PC-9 (cell line): ENCODE measurements around the gene BCL11B. TPM values are rescaled to one million over a fixed set of nuclear protein-coding genes. Genes with fewer than 3 reads are reported as not detected.

ENCODE experiments used
- BruUV-seq: library from RNA; stranded (reverse); fragments of 400-500 nt; replicated peaks from 2 replicates; lab custom pipeline; 2021; lab: Mats Ljungman, UMichigan
- CTCF ChIA-PET: fragments of 300-600 bp; sonication (Branson Sonifier 250); formaldehyde crosslinking; loops from one replicate; lab custom pipeline; 2022; ENCODE audit warnings: antibody characterized with exemption; lab: Charles Lee
- POLR2A ChIA-PET: fragments of 300-600 bp; sonication (Branson Sonifier 250); formaldehyde crosslinking; loops from one replicate; lab custom pipeline; 2022; ENCODE audit warnings: antibody characterized with exemption; ENCODE audit not compliant: unreplicated experiment; lab: Charles Lee
- DNase-seq, 2 experiments: peaks; one replicate each; pipeline versions ENCODE4 v3.0.0 to v3.0.0-alpha.2; 2015 to 2022; ENCODE audit warnings: mixed read lengths in 1 of 2
- H2AFZ ChIP-seq: fragments of 200-600 bp; sonication (generic); 2 replicates; pipeline ENCODE4 v1.8.1; 2017; ENCODE audit warnings: antibody characterized with exemption
- H3F3A ChIP-seq: fragments of 200-600 bp; sonication (generic); 2 replicates; pipeline ENCODE4 v1.8.1; 2017; ENCODE audit warnings: antibody characterized with exemption, mild to moderate bottlenecking, low read depth; ENCODE audit not compliant: insufficient read depth
- H3K27ac ChIP-seq: fragments of 200-600 bp; sonication (generic); 2 replicates; pipeline ENCODE4 v1.6.1; 2016; ENCODE audit warnings: mixed run types
- H3K27me3 ChIP-seq: fragments of 200-600 bp; sonication (generic); 2 replicates; pipeline ENCODE4 v1.6.1; 2016; ENCODE audit warnings: low read depth, mixed run types; ENCODE audit not compliant: insufficient read depth
- H3K36me3 ChIP-seq: fragments of 200-600 bp; sonication (generic); 2 replicates; pipeline ENCODE4 v1.6.1; 2016; ENCODE audit warnings: low read depth, mixed run types
- H3K4me1 ChIP-seq: fragments of 200-600 bp; sonication (generic); replicated peaks from 2 replicates; pipeline ENCODE4 v1.6.1; 2016; ENCODE audit warnings: mixed run types; ENCODE audit not compliant: insufficient read depth
- H3K4me2 ChIP-seq: fragments of 200-600 bp; sonication (generic); 2 replicates; pipeline ENCODE4 v1.6.1; 2017; ENCODE audit warnings: mixed run types
- H3K4me3 ChIP-seq: fragments of 200-600 bp; sonication (generic); 2 replicates; pipeline ENCODE4 v1.6.1; 2016; ENCODE audit warnings: mixed run types
- H3K79me2 ChIP-seq: fragments of 200-600 bp; sonication (generic); 2 replicates; pipeline ENCODE4 v1.6.1; 2017; ENCODE audit warnings: low read depth, mixed run types
- H3K9me2 ChIP-seq: fragments of 200-600 bp; sonication (generic); 2 replicates; pipeline ENCODE4 v1.8.1; 2017; ENCODE audit warnings: mild to moderate bottlenecking; ENCODE audit not compliant: insufficient read depth
- H3K9me3 ChIP-seq: fragments of 200-600 bp; sonication (generic); 2 replicates; pipeline ENCODE4 v1.8.1; 2016; ENCODE audit warnings: low read depth; ENCODE audit not compliant: insufficient read depth
- H4K20me1 ChIP-seq: fragments of 200-600 bp; sonication (generic); 2 replicates; pipeline ENCODE4 v1.8.1; 2017; ENCODE audit not compliant: insufficient read depth
- CTCF ChIP-seq: fragments of 200-600 bp; sonication (generic); conservative IDR thresholded peaks from 2 replicates; pipeline ENCODE4 v1.6.1; 2017; ENCODE audit warnings: mixed run types, antibody characterized with exemption, mild to moderate bottlenecking, moderate library complexity
- EZH2 ChIP-seq: fragments of 200-600 bp; sonication (generic); IDR thresholded peaks from 2 replicates; pipeline ENCODE4 v1.8.0; 2017; ENCODE audit warnings: antibody characterized with exemption, low read depth
- intact Hi-C: fragments of 100-400 bp; cut with micrococcal nuclease; formaldehyde crosslinking; loops from one replicate; pipeline ENCODE4 v1.10.0; 2022; ENCODE audit not compliant: unreplicated experiment
- total RNA-seq: library from RNA; stranded (reverse); gene quantifications from 2 replicates; pipeline ENCODE4 v1.2.3, GENCODE V29; 2021

BCL11B gene
- total RNA-seq, 1 experiment from 2014 or later: not detected

- Histone ChIP-seq H3K9me2 (no peaks in the 10 kb centered on the region), H4K20me1 (no peaks in the 10 kb centered on the region), H2AFZ (no peak overlapping the region), H3F3A (no peaks in the 10 kb centered on the region), H3K36me3 (no peaks in the 10 kb centered on the region), H3K27ac (no peak overlapping the region), H3K79me2 (no peaks in the 10 kb centered on the region), H3K4me1 (no peaks in the 10 kb centered on the region), H3K9me3 (no peaks in the 10 kb centered on the region), H3K27me3 (peaks cover 54% of the 10 kb centered on the region), H3K4me2 (no peak overlapping the region), H3K4me3 (no peak overlapping the region)
- DNase-seq: no peak
- ChIA-PET POLR2A (no interaction called here), CTCF (no interaction called here)
- TF ChIP-seq CTCF (no peak), EZH2 (no peak)
- no TSS peak for BruUV-seq
- intact Hi-C loops: no loop called here
These were observed 62.6 kb downstream of the BCL11B start for GRCh38 chr14:99209409-99209808.

GRCh38 chr14:99208318-99208717 lies 63.7 kb downstream of the BCL11B start:
- Histone ChIP-seq H3K4me1 (no peaks in the 10 kb centered on the region), H3K27ac (no peak overlapping the region), H4K20me1 (no peaks in the 10 kb centered on the region), H3K4me2 (no peak overlapping the region), H3K36me3 (no peaks in the 10 kb centered on the region), H3K9me2 (no peaks in the 10 kb centered on the region), H3K79me2 (no peaks in the 10 kb centered on the region), H3K9me3 (no peaks in the 10 kb centered on the region), H3K4me3 (no peak overlapping the region), H3K27me3 (peaks cover 52% of the 10 kb centered on the region), H3F3A (no peaks in the 10 kb centered on the region), H2AFZ (no peak overlapping the region)
- intact Hi-C loops: no loop called here
- CTCF ChIA-PET: no interaction called here
- no peak for TF ChIP-seq EZH2
- BruUV-seq: no TSS peak
- POLR2A ChIA-PET: no interaction called here
- no peak for DNase-seq

GRCh38 chr14:99207456-99207855 lies 64.5 kb downstream of the BCL11B start:
- no peaks in the 10 kb centered on the region for H3K79me2 ChIP-seq
- no peak overlapping the region for H3K27ac ChIP-seq
- H3K36me3 ChIP-seq: no peaks in the 10 kb centered on the region
- intact Hi-C loops: no loop called here
- H3F3A ChIP-seq: no peaks in the 10 kb centered on the region
- CTCF ChIA-PET: no interaction called here
- no peaks in the 10 kb centered on the region for H4K20me1 ChIP-seq
- no peaks in the 10 kb centered on the region for H3K9me3 ChIP-seq
- BruUV-seq: no TSS peak
- no peak overlapping the region for H3K4me3 ChIP-seq
- peaks cover 52% of the 10 kb centered on the region for H3K27me3 ChIP-seq
- no peak overlapping the region for H3K4me2 ChIP-seq
- no peak for DNase-seq
- TF ChIP-seq EZH2: no peak
- no peak for TF ChIP-seq CTCF
- no peaks in the 10 kb centered on the region for H3K4me1 ChIP-seq
- H3K9me2 ChIP-seq: no peaks in the 10 kb centered on the region
- no peak overlapping the region for H2AFZ ChIP-seq
- POLR2A ChIA-PET: no interaction called here

- no peaks in the 10 kb centered on the region for H4K20me1 ChIP-seq
- no peak overlapping the region for H2AFZ ChIP-seq
- H3K4me1 ChIP-seq: no peaks in the 10 kb centered on the region
- peaks cover 49% of the 10 kb centered on the region for H3K27me3 ChIP-seq
- no peaks in the 10 kb centered on the region for H3K9me3 ChIP-seq
- H3K79me2 ChIP-seq: no peaks in the 10 kb centered on the region
- H3K27ac ChIP-seq: no peak overlapping the region
- no peak overlapping the region for H3K4me3 ChIP-seq
- no TSS peak for BruUV-seq
- no peaks in the 10 kb centered on the region for H3F3A ChIP-seq
- ChIA-PET CTCF (no interaction called here), POLR2A (no interaction called here)
- H3K9me2 ChIP-seq: no peaks in the 10 kb centered on the region
- H3K36me3 ChIP-seq: no peaks in the 10 kb centered on the region
- intact Hi-C loops: no loop called here
- TF ChIP-seq EZH2 (no peak), CTCF (no peak)
- no peak for DNase-seq
- no peak overlapping the region for H3K4me2 ChIP-seq
These were observed 65.9 kb downstream of the BCL11B start for GRCh38 chr14:99206090-99206489.
